Measurements from ENCODE around the gene LINC00237. TPM values are rescaled to one million over a fixed set of nuclear protein-coding genes. Genes with fewer than 3 reads are reported as not detected.

The LINC00237 gene
- total RNA-seq, 2 experiments from 2014 or later, result not detected

GRCh38 chr20:21090111-21090618 lies 16.0 kb downstream of the LINC00237 start:
- Mint-ChIP-seq H3K4me3 (no peak overlapping the region), H3K27ac (no peak overlapping the region), H3K36me3 (no peaks in the 10 kb centered on the region), H3K9me3 (no peaks in the 10 kb centered on the region), H3K27me3 (peaks cover 77% of the 10 kb centered on the region), H3K4me1 (no peaks in the 10 kb centered on the region)
- no peak for DNase-seq

- no peaks in the 10 kb centered on the region for H3K9me3 Mint-ChIP-seq
Measured at GRCh38 chr20:21089391-21089790, 16.8 kb downstream of the LINC00237 start.

GRCh38 chr20:21087862-21088540 lies 18.2 kb downstream of the LINC00237 start:
- no peak for DNase-seq
- H3K9me3 Mint-ChIP-seq, result no peaks in the 10 kb centered on the region
- H3K27me3 Mint-ChIP-seq, result peaks cover 65% of the 10 kb centered on the region
- H3K4me1 Mint-ChIP-seq, result no peaks in the 10 kb centered on the region
- no peak overlapping the region for H3K4me3 Mint-ChIP-seq
- no peak overlapping the region for H3K27ac Mint-ChIP-seq
- no peaks in the 10 kb centered on the region for H3K36me3 Mint-ChIP-seq

More at GRCh38 chr20:21089391-21089790, 16.8 kb downstream of the LINC00237 start:
- DNase-seq, result no peak
- no peak overlapping the region for H3K27ac Mint-ChIP-seq
- H3K4me1 Mint-ChIP-seq, result no peaks in the 10 kb centered on the region
- H3K36me3 Mint-ChIP-seq, result no peaks in the 10 kb centered on the region
- no peak overlapping the region for H3K4me3 Mint-ChIP-seq
- peaks cover 70% of the 10 kb centered on the region for H3K27me3 Mint-ChIP-seq

- no peak for DNase-seq
- no peaks in the 10 kb centered on the region for H3K4me1 Mint-ChIP-seq
- H3K4me3 Mint-ChIP-seq, result no peak overlapping the region
- no peaks in the 10 kb centered on the region for H3K36me3 Mint-ChIP-seq
- H3K27me3 Mint-ChIP-seq, result peaks cover 61% of the 10 kb centered on the region
- H3K9me3 Mint-ChIP-seq, result no peaks in the 10 kb centered on the region
- no peak overlapping the region for H3K27ac Mint-ChIP-seq
Measured at GRCh38 chr20:21083825-21084325, 22.3 kb downstream of the LINC00237 start.

DNA sequence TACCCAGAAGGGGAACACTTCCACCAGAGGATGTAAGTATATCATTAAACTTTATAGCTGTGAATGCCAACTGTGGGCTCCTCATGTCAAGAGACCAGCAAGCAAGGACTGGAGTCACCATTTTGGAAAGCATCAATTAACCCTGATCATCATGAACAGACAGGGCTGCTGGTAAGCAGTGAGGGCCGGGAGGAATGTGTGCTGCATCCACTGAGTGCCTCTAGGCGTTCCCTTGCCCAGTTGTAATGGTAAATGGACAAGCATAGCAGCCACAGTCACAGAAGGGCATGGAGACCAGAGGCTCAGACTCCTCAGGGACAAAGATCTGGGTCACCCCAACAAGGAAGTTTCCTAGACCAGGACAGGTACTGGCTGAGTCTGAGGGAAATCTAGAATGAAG lies 23.6 kb downstream of the LINC00237 start:
- Mint-ChIP-seq H3K4me3 (no peak overlapping the region), H3K27ac (no peak overlapping the region), H3K9me3 (no peaks in the 10 kb centered on the region), H3K27me3 (peaks cover 61% of the 10 kb centered on the region), H3K36me3 (no peaks in the 10 kb centered on the region), H3K4me1 (no peaks in the 10 kb centered on the region)
- DNase-seq, result no peak

- H3K9me3 Mint-ChIP-seq, result no peaks in the 10 kb centered on the region
- no peak for DNase-seq
- H3K4me3 Mint-ChIP-seq, result no peak overlapping the region
- H3K36me3 Mint-ChIP-seq, result no peaks in the 10 kb centered on the region
- no peaks in the 10 kb centered on the region for H3K4me1 Mint-ChIP-seq
- peaks cover 48% of the 10 kb centered on the region for H3K27me3 Mint-ChIP-seq
- H3K27ac Mint-ChIP-seq, result no peak overlapping the region
Measured at GRCh38 chr20:21077809-21078345, 28.3 kb downstream of the LINC00237 start.

GRCh38 chr20:21076073-21076472 lies 30.1 kb downstream of the LINC00237 start:
- Mint-ChIP-seq H3K9me3 (no peaks in the 10 kb centered on the region), H3K4me3 (no peak overlapping the region), H3K27ac (no peak overlapping the region), H3K27me3 (peaks cover 31% of the 10 kb centered on the region), H3K4me1 (no peaks in the 10 kb centered on the region), H3K36me3 (no peaks in the 10 kb centered on the region)
- DNase-seq, result no peak

GRCh38 chr20:21075471-21075870 lies 30.7 kb downstream of the LINC00237 start:
- Mint-ChIP-seq H3K27me3 (peaks cover 27% of the 10 kb centered on the region), H3K4me3 (no peak overlapping the region), H3K36me3 (no peaks in the 10 kb centered on the region), H3K27ac (no peak overlapping the region), H3K4me1 (no peaks in the 10 kb centered on the region), H3K9me3 (no peaks in the 10 kb centered on the region)
- DNase-seq, result no peak

DNA sequence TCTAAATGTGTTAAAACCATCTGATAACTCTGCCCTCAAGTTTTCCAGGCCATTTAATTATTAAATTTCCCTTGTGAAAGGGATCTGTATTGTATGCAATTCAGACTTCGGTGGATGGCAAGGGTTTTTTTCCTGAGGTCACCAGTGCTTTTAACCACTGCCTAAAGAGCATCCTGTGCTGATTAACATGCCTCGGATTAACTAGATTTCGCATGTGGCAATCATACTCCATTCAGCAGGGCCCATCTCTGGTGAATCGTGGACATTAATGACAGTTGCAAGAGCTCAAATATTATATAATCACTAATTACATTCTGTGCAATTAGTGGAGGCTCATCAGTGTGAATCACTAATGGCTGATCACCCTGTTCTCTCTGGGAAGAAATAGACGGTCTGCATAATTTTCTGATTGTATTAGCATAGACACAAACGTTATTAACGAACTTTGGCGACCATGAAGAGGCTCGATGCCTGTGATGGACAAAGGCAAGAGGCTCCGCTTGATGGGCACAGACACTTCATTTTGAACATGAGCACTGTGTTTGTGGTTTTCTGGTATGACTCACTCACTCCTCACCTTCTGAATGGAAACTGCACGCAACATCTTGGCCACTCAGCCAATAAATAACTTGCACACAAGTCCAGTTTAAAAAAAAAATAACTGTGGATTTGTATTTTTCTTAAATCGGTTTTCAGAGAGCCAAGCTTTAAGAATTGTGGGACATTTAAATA lies 31.4 kb downstream of the LINC00237 start:
- H3K27me3 Mint-ChIP-seq, result peaks cover 20% of the 10 kb centered on the region
- no peaks in the 10 kb centered on the region for H3K9me3 Mint-ChIP-seq
- no peak for DNase-seq
- no peaks in the 10 kb centered on the region for H3K4me1 Mint-ChIP-seq
- H3K36me3 Mint-ChIP-seq, result no peaks in the 10 kb centered on the region
- no peak overlapping the region for H3K4me3 Mint-ChIP-seq
- H3K27ac Mint-ChIP-seq, result no peak overlapping the region

GRCh38 chr20:21067255-21067654 lies 38.9 kb downstream of the LINC00237 start:
- H3K4me1 Mint-ChIP-seq, result no peaks in the 10 kb centered on the region
- H3K9me3 Mint-ChIP-seq, result peaks cover 2% of the 10 kb centered on the region
- H3K4me3 Mint-ChIP-seq, result no peak overlapping the region
- peaks cover 33% of the 10 kb centered on the region for H3K27me3 Mint-ChIP-seq
- H3K36me3 Mint-ChIP-seq, result no peaks in the 10 kb centered on the region
- no peak overlapping the region for H3K27ac Mint-ChIP-seq
- DNase-seq, result no peak

DNA sequence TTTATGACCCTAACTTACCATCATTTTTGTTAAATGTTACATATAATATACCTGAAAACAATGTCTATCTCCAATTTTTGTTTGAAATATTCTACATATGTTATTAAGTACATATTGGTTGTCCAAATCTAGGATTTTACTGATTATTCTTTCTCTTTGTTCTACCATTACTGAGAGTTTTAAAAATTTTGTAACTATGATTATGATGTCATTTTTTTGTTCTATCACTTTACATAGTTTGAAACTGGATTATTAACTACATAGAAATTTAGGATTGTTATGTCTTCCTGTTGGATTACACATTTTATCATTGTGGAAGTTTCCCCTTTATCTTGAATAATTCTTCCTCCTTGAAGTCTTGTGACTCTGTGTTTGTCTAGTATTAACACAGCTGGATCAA lies 41.2 kb downstream of the LINC00237 start:
- no peak overlapping the region for H3K27ac Mint-ChIP-seq
- no peak overlapping the region for H3K4me3 Mint-ChIP-seq
- no peak for DNase-seq
- H3K36me3 Mint-ChIP-seq, result no peaks in the 10 kb centered on the region
- H3K4me1 Mint-ChIP-seq, result no peaks in the 10 kb centered on the region
- H3K27me3 Mint-ChIP-seq, result peaks cover 41% of the 10 kb centered on the region
- peaks cover 2% of the 10 kb centered on the region for H3K9me3 Mint-ChIP-seq

GRCh38 chr20:21063276-21063675 lies 42.9 kb downstream of the LINC00237 start:
- H3K4me1 Mint-ChIP-seq, result no peaks in the 10 kb centered on the region
- no peak overlapping the region for H3K4me3 Mint-ChIP-seq
- no peaks in the 10 kb centered on the region for H3K36me3 Mint-ChIP-seq
- H3K27me3 Mint-ChIP-seq, result peaks cover 45% of the 10 kb centered on the region
- no peak for DNase-seq
- peaks cover 2% of the 10 kb centered on the region for H3K9me3 Mint-ChIP-seq
- no peak overlapping the region for H3K27ac Mint-ChIP-seq

GRCh38 chr20:21053002-21053762 lies 53.0 kb downstream of the LINC00237 start:
- no peaks in the 10 kb centered on the region for H3K9me3 Mint-ChIP-seq
- no peak overlapping the region for H3K4me3 Mint-ChIP-seq
- no peaks in the 10 kb centered on the region for H3K4me1 Mint-ChIP-seq
- H3K36me3 Mint-ChIP-seq, result no peaks in the 10 kb centered on the region
- DNase-seq, result no peak
- no peak overlapping the region for H3K27ac Mint-ChIP-seq
- peaks cover 33% of the 10 kb centered on the region for H3K27me3 Mint-ChIP-seq

- no peak for DNase-seq
- Mint-ChIP-seq H3K4me1 (no peaks in the 10 kb centered on the region), H3K4me3 (no peak overlapping the region), H3K9me3 (no peaks in the 10 kb centered on the region), H3K27ac (no peak overlapping the region), H3K36me3 (no peaks in the 10 kb centered on the region), H3K27me3 (peaks cover 27% of the 10 kb centered on the region)
Measured at GRCh38 chr20:21052686-21053001, 53.5 kb downstream of the LINC00237 start.

GRCh38 chr20:21052241-21052640 lies 53.9 kb downstream of the LINC00237 start:
- H3K27ac Mint-ChIP-seq, result no peak overlapping the region
- H3K4me1 Mint-ChIP-seq, result no peaks in the 10 kb centered on the region
- H3K27me3 Mint-ChIP-seq, result peaks cover 27% of the 10 kb centered on the region
- H3K36me3 Mint-ChIP-seq, result no peaks in the 10 kb centered on the region
- DNase-seq, result no peak
- no peak overlapping the region for H3K4me3 Mint-ChIP-seq
- H3K9me3 Mint-ChIP-seq, result no peaks in the 10 kb centered on the region
